Activated B cell treated with CpG ODN at 0.5 μM for 24 hours (primary cell): ENCODE results near the gene IAPP. TPM values are rescaled to one million over a fixed set of nuclear protein-coding genes. Genes with fewer than 3 reads are reported as not detected.
"Not testable (repeated sequence)": the region's sequence is repeated elsewhere in the genome, so short reads cannot be mapped to it uniquely, and the experiment has no call there.

Experiments
- ATAC-seq: fragments of 200-7000 bp; cut with Tn5 transposase; one replicate; pipeline ENCODE4 v1.10.0; 2021; ENCODE audit warnings: low read depth, mild to moderate bottlenecking, moderate library complexity
- CTCF ChIA-PET: fragments of 350-600 bp; sonication (Branson Sonifier 250); formaldehyde crosslinking; loops from one replicate; lab custom pipeline; 2021; ENCODE audit warnings: antibody characterized with exemption; lab: Charles Lee
- POLR2A ChIA-PET: fragments of 350-600 bp; sonication (Branson Sonifier 250); formaldehyde crosslinking; loops from one replicate; lab custom pipeline; 2021; ENCODE audit warnings: antibody characterized with exemption; lab: Charles Lee
- DNase-seq: peaks from one replicate; pipeline ENCODE4 v3.0.0; 2022
- H3K27ac Mint-ChIP-seq: one replicate; pipeline ENCODE4 v1.8.0; 2020; ENCODE audit warnings: mixed read lengths
- H3K27me3 Mint-ChIP-seq: one replicate; pipeline ENCODE4 v1.8.0; 2021; ENCODE audit warnings: mixed read lengths
- H3K36me3 Mint-ChIP-seq: one replicate; pipeline ENCODE4 v1.8.0; 2021; ENCODE audit warnings: low read depth, mixed read lengths
- H3K4me1 Mint-ChIP-seq: one replicate; pipeline ENCODE4 v1.8.0; 2021; ENCODE audit warnings: mixed read lengths
- H3K4me3 Mint-ChIP-seq: one replicate; pipeline ENCODE4 v1.8.0; 2020; ENCODE audit warnings: mild to moderate bottlenecking, mixed read lengths
- H3K9me3 Mint-ChIP-seq: one replicate; pipeline ENCODE4 v1.8.0; 2020; ENCODE audit warnings: mixed read lengths
- intact Hi-C: fragments of 100-400 bp; cut with micrococcal nuclease; formaldehyde crosslinking; loops from one replicate; pipeline ENCODE4 v1.15.1; 2024
- total RNA-seq: library from RNA; stranded (reverse); gene quantifications from 2 replicates; pipeline ENCODE4 v1.2.3, GENCODE V29; 2022
- TF ChIP-seq, protein P1 (sequence below): fragments of 200-600 bp; IDR thresholded peaks from one replicate; pipeline ENCODE4 v1.8.0; 2022; ENCODE audit warnings: antibody characterized with exemption, mild to moderate bottlenecking

Gene IAPP
- total RNA-seq, 1 donor from 2014 or later: not detected

DNA sequence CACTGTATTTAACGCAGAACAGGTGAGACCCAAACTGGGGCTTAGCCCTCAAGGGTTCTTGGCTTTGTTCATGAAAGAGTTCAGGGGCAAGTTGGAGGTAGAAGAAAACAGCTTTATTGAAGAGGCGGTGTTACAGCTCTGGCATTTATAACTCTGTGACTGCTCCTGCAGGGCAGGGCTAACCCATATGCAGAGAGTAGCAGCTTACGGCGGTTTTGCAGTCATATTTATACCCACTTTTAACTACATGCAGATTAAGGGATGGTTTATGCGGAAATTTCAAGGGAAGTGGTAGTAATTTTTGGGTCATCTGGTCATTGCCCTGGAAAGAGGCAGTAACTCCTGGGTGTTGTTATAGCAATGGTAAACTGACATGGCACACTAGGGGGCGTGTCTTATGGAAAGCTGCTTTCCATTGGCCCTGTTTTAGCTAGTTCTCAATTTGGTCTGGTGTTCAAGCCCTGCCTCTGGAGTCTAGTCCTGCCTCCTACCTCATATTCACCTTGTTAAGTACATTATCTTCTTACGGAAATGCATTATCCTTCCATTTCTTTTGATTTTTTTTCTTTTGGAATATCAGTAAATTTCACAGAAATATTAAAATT lies 1.8 kb upstream of the IAPP start:
- peaks cover 3% of the 10 kb centered on the region for H3K4me1 Mint-ChIP-seq
- POLR2A ChIA-PET: no interaction called here
- intact Hi-C loops: no loop called here

DNA sequence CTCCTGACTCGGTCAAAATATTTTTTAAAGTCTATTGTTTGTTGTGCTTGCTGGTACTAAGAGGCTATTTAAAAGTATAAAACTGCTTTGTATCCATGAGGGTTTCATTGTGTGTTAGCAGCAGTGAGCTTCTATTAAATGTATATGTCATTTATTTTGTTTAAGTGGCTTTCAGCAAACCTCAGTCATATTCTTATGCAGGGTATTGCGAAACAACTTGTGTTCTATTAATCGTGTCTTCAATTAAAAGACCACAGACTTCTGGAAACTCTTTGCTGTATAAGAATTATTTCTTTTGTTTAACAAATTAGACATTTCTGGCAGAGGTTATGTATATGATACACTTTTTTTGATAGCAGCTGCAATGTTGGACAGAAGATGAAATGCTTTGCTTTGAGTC lies 6.5 kb downstream of the IAPP start:
- no peak overlapping the region for H3K27ac Mint-ChIP-seq
- intact Hi-C loops: no loop called here
- ATAC-seq (no peak), DNase-seq (no peak)
- ChIA-PET CTCF (no interaction called here), POLR2A (no interaction called here)
- TF ChIP-seq, protein P1, sequence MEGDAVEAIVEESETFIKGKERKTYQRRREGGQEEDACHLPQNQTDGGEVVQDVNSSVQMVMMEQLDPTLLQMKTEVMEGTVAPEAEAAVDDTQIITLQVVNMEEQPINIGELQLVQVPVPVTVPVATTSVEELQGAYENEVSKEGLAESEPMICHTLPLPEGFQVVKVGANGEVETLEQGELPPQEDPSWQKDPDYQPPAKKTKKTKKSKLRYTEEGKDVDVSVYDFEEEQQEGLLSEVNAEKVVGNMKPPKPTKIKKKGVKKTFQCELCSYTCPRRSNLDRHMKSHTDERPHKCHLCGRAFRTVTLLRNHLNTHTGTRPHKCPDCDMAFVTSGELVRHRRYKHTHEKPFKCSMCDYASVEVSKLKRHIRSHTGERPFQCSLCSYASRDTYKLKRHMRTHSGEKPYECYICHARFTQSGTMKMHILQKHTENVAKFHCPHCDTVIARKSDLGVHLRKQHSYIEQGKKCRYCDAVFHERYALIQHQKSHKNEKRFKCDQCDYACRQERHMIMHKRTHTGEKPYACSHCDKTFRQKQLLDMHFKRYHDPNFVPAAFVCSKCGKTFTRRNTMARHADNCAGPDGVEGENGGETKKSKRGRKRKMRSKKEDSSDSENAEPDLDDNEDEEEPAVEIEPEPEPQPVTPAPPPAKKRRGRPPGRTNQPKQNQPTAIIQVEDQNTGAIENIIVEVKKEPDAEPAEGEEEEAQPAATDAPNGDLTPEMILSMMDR: no peak
- peaks cover 6% of the 10 kb centered on the region for H3K27me3 Mint-ChIP-seq
- H3K36me3 Mint-ChIP-seq: no peaks in the 10 kb centered on the region
- H3K9me3 Mint-ChIP-seq: no peaks in the 10 kb centered on the region
- no peak overlapping the region for H3K4me3 Mint-ChIP-seq
- no peaks in the 10 kb centered on the region for H3K4me1 Mint-ChIP-seq

More for the DNA sequence above, 1.8 kb upstream of the IAPP start:
- H3K27ac Mint-ChIP-seq: no peak overlapping the region
- no peak overlapping the region for H3K4me3 Mint-ChIP-seq
- no peaks in the 10 kb centered on the region for H3K27me3 Mint-ChIP-seq
- ATAC-seq (no peak), DNase-seq (no peak)
- H3K36me3 Mint-ChIP-seq: no peaks in the 10 kb centered on the region
- CTCF ChIA-PET: no interaction called here
- no peaks in the 10 kb centered on the region for H3K9me3 Mint-ChIP-seq
- TF ChIP-seq, protein P1: no peak

DNA sequence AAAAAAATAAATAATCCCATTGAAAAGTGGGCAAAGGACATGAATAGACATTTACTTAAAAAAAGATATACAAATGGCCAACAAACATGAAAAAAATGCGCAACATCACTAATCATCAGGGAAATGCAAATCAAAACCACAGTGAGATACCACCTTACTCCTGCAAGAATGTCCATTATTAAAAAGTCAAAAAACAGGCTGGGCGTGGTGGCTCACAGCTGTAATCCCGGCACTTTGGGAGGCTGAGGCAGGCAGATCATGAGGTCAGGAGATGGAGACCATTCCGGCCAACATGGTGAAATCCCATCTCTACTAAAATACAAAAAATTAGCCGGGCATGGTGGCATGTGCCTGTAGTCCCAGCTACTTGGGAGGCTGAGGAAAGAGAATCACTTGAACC lies 8.6 kb downstream of the IAPP start:
- H3K4me3 Mint-ChIP-seq, DNase-seq, ATAC-seq, H3K27me3 Mint-ChIP-seq, H3K36me3 Mint-ChIP-seq, POLR2A ChIA-PET, H3K9me3 Mint-ChIP-seq, H3K27ac Mint-ChIP-seq, H3K4me1 Mint-ChIP-seq, CTCF ChIA-PET, intact Hi-C loops: not testable (repeated sequence)

DNA sequence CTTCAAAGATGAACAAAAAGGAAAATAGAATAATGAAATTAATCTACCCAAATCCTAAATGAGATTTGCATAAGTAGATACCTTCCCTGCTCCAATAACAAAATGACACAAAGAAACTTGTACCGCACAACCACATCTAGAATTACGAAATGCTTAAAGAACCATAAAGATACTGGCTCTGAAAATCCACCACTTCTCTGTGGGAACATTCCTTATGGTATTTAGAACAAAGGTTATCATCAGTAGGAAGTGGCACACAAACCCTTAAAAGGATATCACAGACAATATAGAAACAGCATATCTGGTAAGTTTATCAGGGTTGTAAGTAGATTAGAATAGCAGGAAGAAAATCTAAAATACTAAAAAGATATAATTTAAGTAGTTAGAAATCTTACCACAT lies 11.6 kb downstream of the IAPP start:
- Mint-ChIP-seq H3K27ac (no peak overlapping the region), H3K4me1 (no peaks in the 10 kb centered on the region), H3K9me3 (no peaks in the 10 kb centered on the region), H3K36me3 (no peaks in the 10 kb centered on the region), H3K27me3 (peaks cover 3% of the 10 kb centered on the region), H3K4me3 (no peak overlapping the region)
- POLR2A ChIA-PET: no interaction called here
- TF ChIP-seq, protein P1: no peak
- DNase-seq: no peak
- CTCF ChIA-PET: no interaction called here
- intact Hi-C loops: no loop called here
- no peak for ATAC-seq

DNA sequence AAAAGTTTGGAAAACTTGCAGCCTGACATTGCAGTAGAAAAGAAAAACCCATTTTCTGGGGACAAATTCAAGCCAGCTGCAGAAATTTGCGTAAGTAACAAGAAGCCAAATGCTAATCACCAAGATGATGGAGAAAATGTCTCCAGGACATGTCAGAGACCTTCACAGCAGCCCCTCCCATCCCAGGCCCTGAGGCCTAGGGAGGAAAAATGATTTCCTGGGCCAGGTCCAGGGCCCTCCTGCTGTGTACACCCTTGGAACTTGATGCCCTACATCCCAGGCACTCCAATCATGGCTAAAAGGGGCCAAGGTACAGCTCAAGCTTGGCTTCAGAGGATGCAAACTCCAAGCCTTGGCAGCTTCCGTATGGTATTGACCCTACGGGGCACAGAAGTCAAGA lies 14.5 kb downstream of the IAPP start:
- no peak for DNase-seq
- Mint-ChIP-seq H3K4me1 (no peaks in the 10 kb centered on the region), H3K36me3 (no peaks in the 10 kb centered on the region), H3K9me3 (no peaks in the 10 kb centered on the region), H3K27me3 (peaks cover 5% of the 10 kb centered on the region), H3K4me3 (no peak overlapping the region), H3K27ac (no peak overlapping the region)
- TF ChIP-seq, protein P1: no peak
- POLR2A ChIA-PET: no interaction called here
- intact Hi-C loops: no loop called here
- ATAC-seq: no peak
- CTCF ChIA-PET: no interaction called here

DNA sequence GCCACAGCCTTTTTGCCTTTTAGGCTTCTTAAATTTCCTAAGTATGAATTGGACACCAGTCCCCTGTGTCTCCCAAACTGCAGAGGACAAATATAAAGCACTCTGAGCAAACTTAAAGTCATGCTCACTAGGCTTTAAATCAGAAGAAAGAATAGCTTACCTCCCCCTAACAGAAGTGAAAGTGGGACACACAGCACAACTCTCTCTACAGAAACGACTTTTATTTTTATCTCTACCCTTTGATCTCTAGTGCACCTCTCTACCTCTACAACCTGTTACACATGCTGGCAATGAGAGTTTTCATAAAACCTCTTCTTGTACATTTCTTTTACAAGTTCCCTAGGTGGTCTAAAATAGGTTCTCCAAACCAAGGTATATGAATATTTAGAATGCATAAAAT lies 19.7 kb downstream of the IAPP start:
- ChIA-PET POLR2A (no interaction called here), CTCF (no interaction called here)
- Mint-ChIP-seq H3K9me3 (no peaks in the 10 kb centered on the region), H3K4me1 (no peaks in the 10 kb centered on the region), H3K36me3 (no peaks in the 10 kb centered on the region), H3K27me3 (peaks cover 12% of the 10 kb centered on the region), H3K27ac (no peak overlapping the region), H3K4me3 (no peak overlapping the region)
- DNase-seq: no peak
- no peak for ATAC-seq
- intact Hi-C loops: no loop called here
- TF ChIP-seq, protein P1: no peak

DNA sequence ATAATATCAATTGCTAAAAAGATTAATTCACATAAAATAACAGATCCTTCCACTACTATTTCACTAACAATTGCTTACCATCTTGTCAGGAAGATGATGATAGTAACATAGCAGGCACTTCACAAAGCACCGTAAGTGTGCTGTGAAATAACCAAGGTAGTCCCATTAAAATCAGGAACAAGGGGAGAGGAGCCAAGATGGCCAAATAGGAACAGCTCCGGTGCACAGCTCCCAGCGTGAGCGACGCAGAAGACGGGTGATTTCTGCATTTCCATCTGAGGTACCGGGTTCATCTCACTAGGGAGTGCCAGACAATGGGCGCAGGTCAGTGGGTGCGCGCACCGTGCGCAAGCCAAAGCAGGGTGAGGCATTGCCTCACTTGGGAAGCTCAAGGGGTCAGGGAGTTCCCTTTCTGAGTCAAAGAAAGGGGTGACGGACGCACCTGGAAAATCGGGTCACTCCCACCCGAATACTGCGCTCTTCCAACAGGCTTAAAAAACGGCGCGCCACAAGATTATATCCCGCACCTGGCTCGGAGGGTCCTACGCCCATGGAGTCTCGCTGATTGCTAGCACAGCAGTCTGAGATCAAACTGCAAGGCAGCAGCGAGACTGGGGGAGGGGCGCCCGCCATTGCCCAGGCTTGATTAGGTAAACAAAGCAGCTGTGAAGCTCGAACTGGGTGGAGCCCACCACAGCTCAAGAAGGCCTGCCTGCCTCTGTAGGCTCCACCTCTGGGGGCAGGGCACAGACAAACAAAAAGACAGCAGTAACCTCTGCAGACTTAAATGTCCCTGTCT lies 22.3 kb downstream of the IAPP start:
- intact Hi-C loops, DNase-seq, H3K9me3 Mint-ChIP-seq, H3K4me1 Mint-ChIP-seq, ATAC-seq, H3K4me3 Mint-ChIP-seq, H3K27ac Mint-ChIP-seq, H3K36me3 Mint-ChIP-seq, POLR2A ChIA-PET, CTCF ChIA-PET: not testable (repeated sequence)
- H3K27me3 Mint-ChIP-seq: peaks cover 12% of the 10 kb centered on the region
